HL-60 (cell line): ENCODE results near the gene CZIB.

ENCODE experiments used
- CTCF ChIP-seq: IDR thresholded peaks from one replicate; pipeline ENCODE4 v1.5.1; 2011; ENCODE audit warnings: low read length, control low read depth, inconsistent platforms; ENCODE audit not compliant: insufficient read depth
- GABPA ChIP-seq: IDR thresholded peaks from 2 replicates; pipeline ENCODE4 v1.6.1; 2012; ENCODE audit warnings: low read depth
- POLR2AphosphoS5 ChIP-seq: IDR thresholded peaks from 2 replicates; pipeline ENCODE4 v1.6.1; 2012; ENCODE audit warnings: low read depth
- REST ChIP-seq: IDR thresholded peaks from 2 replicates; pipeline ENCODE4 v1.6.1; 2012; ENCODE audit warnings: low read depth; ENCODE audit not compliant: insufficient replicate concordance
- SPI1 ChIP-seq: IDR thresholded peaks from 2 replicates; pipeline ENCODE4 v1.6.1; 2012; ENCODE audit warnings: low read depth, mild to moderate bottlenecking, borderline replicate concordance

- TF ChIP-seq CTCF (no peak), REST (no peak), POLR2AphosphoS5 (no peak), SPI1 (no peak), GABPA (no peak)
These were observed 723 bp downstream of the CZIB start for GRCh38 chr1:53219711-53220110.
